Panc1 (cell line): ENCODE measurements around the gene TBX4.

ENCODE experiments used
- CTCF ChIP-seq: fragments of 450-650 bp; IDR thresholded peaks from 2 replicates; pipeline ENCODE4 v1.5.1; 2017; ENCODE audit warnings: mild to moderate bottlenecking
- POLR2AphosphoS5 ChIP-seq: IDR thresholded peaks from 2 replicates; pipeline ENCODE4 v1.6.1; 2012; ENCODE audit warnings: mild to moderate bottlenecking, low read depth, low read length, moderate library complexity
- REST ChIP-seq, 2 experiments: IDR thresholded peaks; 2 replicates each; pipeline ENCODE4 v1.6.1; 2011 to 2012; ENCODE audit warnings: low read depth in 2 of 2, control low read depth in 1 of 2, low read length in 1 of 2, mild to moderate bottlenecking in 1 of 2, moderate library complexity in 1 of 2; ENCODE audit not compliant: insufficient read depth in 1 of 2
- SIN3A ChIP-seq: IDR thresholded peaks from 2 replicates; pipeline ENCODE4 v1.6.1; 2012; ENCODE audit warnings: low read depth, mild to moderate bottlenecking, low read length, moderate library complexity, borderline replicate concordance; ENCODE audit not compliant: insufficient read depth

GRCh38 chr17:61476476-61477203, 24.4 kb downstream of the TBX4 start:
- TF ChIP-seq CTCF: no peak
- TF ChIP-seq REST (IDR thresholded peaks at IDR 0.05; ENCODE audit: insufficient read depth in 1 of 2, low read depth in 2 of 2, low read length in 1 of 2): no peak
- no peak for TF ChIP-seq POLR2AphosphoS5
- TF ChIP-seq SIN3A: no peak
